Panc1 (cell line): ENCODE measurements around the gene UMAD1. TPM values are rescaled to one million over a fixed set of nuclear protein-coding genes. Genes with fewer than 3 reads are reported as not detected.

Source experiments
- ATAC-seq: fragments of 200-7000 bp; cut with Tn5 transposase; 2 replicates; pipeline ENCODE4 v1.9.1; 2020; ENCODE audit warnings: mild to moderate bottlenecking, moderate library complexity
- BruUV-seq: library from RNA; stranded (reverse); fragments of 400-500 nt; replicated peaks from 2 replicates; lab custom pipeline; 2021; lab: Mats Ljungman, UMichigan
- CTCF ChIA-PET: fragments of 300-600 bp; sonication (Branson Sonifier 250); formaldehyde crosslinking; loops from one replicate; lab custom pipeline; 2022; ENCODE audit warnings: antibody characterized with exemption; lab: Charles Lee
- POLR2A ChIA-PET: fragments of 300-600 bp; sonication (Branson Sonifier 250); formaldehyde crosslinking; loops from one replicate; lab custom pipeline; 2022; ENCODE audit warnings: antibody characterized with exemption; lab: Charles Lee
- DNase-seq: peaks from one replicate; pipeline ENCODE4 v3.0.0-alpha.2; 2010; ENCODE audit warnings: low read depth, low spot score
- H3K27ac ChIP-seq: 2 replicates; pipeline ENCODE4 v1.5.1; 2011; ENCODE audit warnings: mild to moderate bottlenecking, low read length, inconsistent platforms
- H3K27me3 ChIP-seq: fragments of 200-500 bp; sonication (Bioruptor generic); 2 replicates; pipeline ENCODE4 v1.6.0; 2014; ENCODE audit warnings: low read length, inconsistent platforms; ENCODE audit not compliant: control insufficient read depth, insufficient read depth
- H3K36me3 ChIP-seq: fragments of 200-500 bp; sonication (Bioruptor generic); 2 replicates; pipeline ENCODE4 v1.5.1; 2014; ENCODE audit warnings: inconsistent platforms, mild to moderate bottlenecking, low read length, moderate library complexity; ENCODE audit not compliant: control insufficient read depth, insufficient read depth
- H3K4me1 ChIP-seq: 2 replicates; pipeline ENCODE4 v1.5.1; 2011; ENCODE audit warnings: inconsistent platforms, mild to moderate bottlenecking, low read length, moderate library complexity; ENCODE audit not compliant: control insufficient read depth, insufficient read depth
- H3K4me3 ChIP-seq, 2 experiments: 2 replicates each; pipeline ENCODE4 v1.5.1; 2011 to 2012; ENCODE audit warnings: low read depth in 2 of 2, low read length in 2 of 2, mild to moderate bottlenecking in 2 of 2, inconsistent platforms in 1 of 2, moderate library complexity in 1 of 2
- H3K9me3 ChIP-seq: fragments of 200-500 bp; sonication (Bioruptor generic); 2 replicates; pipeline ENCODE4 v1.5.1; 2014; ENCODE audit warnings: low read depth, mild to moderate bottlenecking, inconsistent platforms, low read length, moderate library complexity; ENCODE audit not compliant: control insufficient read depth, insufficient read depth
- POLR2AphosphoS5 ChIP-seq: IDR thresholded peaks from 2 replicates; pipeline ENCODE4 v1.6.1; 2012; ENCODE audit warnings: mild to moderate bottlenecking, low read depth, low read length, moderate library complexity
- SIN3A ChIP-seq: IDR thresholded peaks from 2 replicates; pipeline ENCODE4 v1.6.1; 2012; ENCODE audit warnings: low read depth, mild to moderate bottlenecking, low read length, moderate library complexity, borderline replicate concordance; ENCODE audit not compliant: insufficient read depth
- TCF7L2 ChIP-seq: IDR thresholded peaks from 2 replicates; pipeline ENCODE4 v1.6.1; 2011; ENCODE audit warnings: mild to moderate bottlenecking, low read depth, low read length, inconsistent platforms
- in situ Hi-C: cut with HindIII; loops from 2 replicates; pipeline ENCODE4 v1.10.0; 2016; ENCODE audit warnings: low sequenced_read_pairs, low pct_unique_long_range_greater_than_20kb
- intact Hi-C: fragments of 100-400 bp; cut with micrococcal nuclease; formaldehyde crosslinking; loops from one replicate; pipeline ENCODE4 v1.10.0; 2022; ENCODE audit not compliant: unreplicated experiment
- total RNA-seq: library from RNA; stranded (reverse); gene quantifications from one replicate; pipeline ENCODE4 v1.2.1, GENCODE V29; 2021; ENCODE audit not compliant: unreplicated experiment
- TF ChIP-seq, protein P1 (sequence below): fragments of 450-650 bp; IDR thresholded peaks from 2 replicates; pipeline ENCODE4 v1.5.1; 2017; ENCODE audit warnings: mild to moderate bottlenecking
- TF ChIP-seq, protein P2 (sequence below), 2 experiments: IDR thresholded peaks; 2 replicates each; pipeline ENCODE4 v1.6.1; 2011 to 2012; ENCODE audit warnings: low read depth in 2 of 2, control low read depth in 1 of 2, low read length in 1 of 2, mild to moderate bottlenecking in 1 of 2, moderate library complexity in 1 of 2; ENCODE audit not compliant: insufficient read depth in 1 of 2

The UMAD1 gene
- total RNA-seq, 1 experiment from 2014 or later, result 19.9 TPM

DNA sequence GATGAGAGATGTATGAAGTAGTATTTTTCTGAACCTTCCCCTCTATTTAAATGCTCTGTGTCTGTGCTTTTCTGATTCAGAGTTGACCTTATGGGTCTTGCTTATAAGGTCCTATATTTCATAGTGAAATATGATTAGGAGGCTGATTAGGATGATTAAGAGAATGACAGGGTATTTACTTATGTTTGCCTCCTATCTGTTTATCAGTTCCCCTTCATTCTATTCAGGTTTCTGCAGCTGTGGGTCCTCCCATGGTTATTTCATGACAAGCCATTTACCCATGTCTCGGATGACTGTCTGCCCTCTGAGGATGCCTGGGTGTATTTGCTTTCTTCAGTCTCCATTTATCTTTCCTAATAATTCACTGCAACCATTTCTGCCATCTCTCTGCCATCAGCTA lies 61.0 kb downstream of the UMAD1 start:
- no peaks in the 10 kb centered on the region for H3K36me3 ChIP-seq
- ChIA-PET POLR2A (no interaction called here), CTCF (no interaction called here)
- TF ChIP-seq, protein P1, sequence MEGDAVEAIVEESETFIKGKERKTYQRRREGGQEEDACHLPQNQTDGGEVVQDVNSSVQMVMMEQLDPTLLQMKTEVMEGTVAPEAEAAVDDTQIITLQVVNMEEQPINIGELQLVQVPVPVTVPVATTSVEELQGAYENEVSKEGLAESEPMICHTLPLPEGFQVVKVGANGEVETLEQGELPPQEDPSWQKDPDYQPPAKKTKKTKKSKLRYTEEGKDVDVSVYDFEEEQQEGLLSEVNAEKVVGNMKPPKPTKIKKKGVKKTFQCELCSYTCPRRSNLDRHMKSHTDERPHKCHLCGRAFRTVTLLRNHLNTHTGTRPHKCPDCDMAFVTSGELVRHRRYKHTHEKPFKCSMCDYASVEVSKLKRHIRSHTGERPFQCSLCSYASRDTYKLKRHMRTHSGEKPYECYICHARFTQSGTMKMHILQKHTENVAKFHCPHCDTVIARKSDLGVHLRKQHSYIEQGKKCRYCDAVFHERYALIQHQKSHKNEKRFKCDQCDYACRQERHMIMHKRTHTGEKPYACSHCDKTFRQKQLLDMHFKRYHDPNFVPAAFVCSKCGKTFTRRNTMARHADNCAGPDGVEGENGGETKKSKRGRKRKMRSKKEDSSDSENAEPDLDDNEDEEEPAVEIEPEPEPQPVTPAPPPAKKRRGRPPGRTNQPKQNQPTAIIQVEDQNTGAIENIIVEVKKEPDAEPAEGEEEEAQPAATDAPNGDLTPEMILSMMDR, result no peak
- TF ChIP-seq SIN3A (no peak), TCF7L2 (no peak), POLR2AphosphoS5 (no peak)
- TF ChIP-seq, protein P2, sequence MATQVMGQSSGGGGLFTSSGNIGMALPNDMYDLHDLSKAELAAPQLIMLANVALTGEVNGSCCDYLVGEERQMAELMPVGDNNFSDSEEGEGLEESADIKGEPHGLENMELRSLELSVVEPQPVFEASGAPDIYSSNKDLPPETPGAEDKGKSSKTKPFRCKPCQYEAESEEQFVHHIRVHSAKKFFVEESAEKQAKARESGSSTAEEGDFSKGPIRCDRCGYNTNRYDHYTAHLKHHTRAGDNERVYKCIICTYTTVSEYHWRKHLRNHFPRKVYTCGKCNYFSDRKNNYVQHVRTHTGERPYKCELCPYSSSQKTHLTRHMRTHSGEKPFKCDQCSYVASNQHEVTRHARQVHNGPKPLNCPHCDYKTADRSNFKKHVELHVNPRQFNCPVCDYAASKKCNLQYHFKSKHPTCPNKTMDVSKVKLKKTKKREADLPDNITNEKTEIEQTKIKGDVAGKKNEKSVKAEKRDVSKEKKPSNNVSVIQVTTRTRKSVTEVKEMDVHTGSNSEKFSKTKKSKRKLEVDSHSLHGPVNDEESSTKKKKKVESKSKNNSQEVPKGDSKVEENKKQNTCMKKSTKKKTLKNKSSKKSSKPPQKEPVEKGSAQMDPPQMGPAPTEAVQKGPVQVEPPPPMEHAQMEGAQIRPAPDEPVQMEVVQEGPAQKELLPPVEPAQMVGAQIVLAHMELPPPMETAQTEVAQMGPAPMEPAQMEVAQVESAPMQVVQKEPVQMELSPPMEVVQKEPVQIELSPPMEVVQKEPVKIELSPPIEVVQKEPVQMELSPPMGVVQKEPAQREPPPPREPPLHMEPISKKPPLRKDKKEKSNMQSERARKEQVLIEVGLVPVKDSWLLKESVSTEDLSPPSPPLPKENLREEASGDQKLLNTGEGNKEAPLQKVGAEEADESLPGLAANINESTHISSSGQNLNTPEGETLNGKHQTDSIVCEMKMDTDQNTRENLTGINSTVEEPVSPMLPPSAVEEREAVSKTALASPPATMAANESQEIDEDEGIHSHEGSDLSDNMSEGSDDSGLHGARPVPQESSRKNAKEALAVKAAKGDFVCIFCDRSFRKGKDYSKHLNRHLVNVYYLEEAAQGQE (IDR thresholded peaks at IDR 0.05; ENCODE audit: insufficient read depth in 1 of 2, low read depth in 2 of 2, low read length in 1 of 2), result no peak
- H3K27me3 ChIP-seq, result no peaks in the 10 kb centered on the region
- H3K27ac ChIP-seq, result no peak overlapping the region
- intact Hi-C loops (no loop called here), in situ Hi-C loops (no loop called here)
- no peak for ATAC-seq
- BruUV-seq, result no TSS peak
- H3K4me1 ChIP-seq, result peaks cover 6% of the 10 kb centered on the region; the same call in 1 of the 2 replicates
- DNase-seq, result no peak
- H3K4me3 ChIP-seq, result no peak overlapping the region
- no peaks in the 10 kb centered on the region for H3K9me3 ChIP-seq

DNA sequence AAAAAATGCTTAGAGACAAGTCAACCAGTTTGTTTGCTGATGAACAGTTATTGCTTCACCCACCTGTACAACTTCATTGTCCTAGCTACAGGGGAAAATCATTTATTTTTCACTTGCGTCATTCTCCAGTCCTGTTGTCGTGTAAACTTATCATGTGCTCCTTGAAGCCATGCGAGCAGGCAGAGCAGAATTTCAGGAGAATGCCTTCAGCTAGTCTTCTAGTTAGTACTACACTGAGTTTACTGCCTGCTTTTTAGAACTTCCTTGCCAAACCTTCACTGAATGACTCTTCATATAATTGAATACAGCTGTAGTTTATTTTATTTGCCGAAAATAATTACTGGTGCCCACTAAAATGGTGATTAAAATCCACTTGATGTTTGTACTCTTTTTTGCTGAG lies 62.3 kb downstream of the UMAD1 start:
- in situ Hi-C loops (no loop called here), intact Hi-C loops (no loop called here)
- Histone ChIP-seq H3K36me3 (no peaks in the 10 kb centered on the region), H3K27ac (no peak overlapping the region), H3K4me3 (no peak overlapping the region), H3K4me1 (no peaks in the 10 kb centered on the region), H3K27me3 (no peaks in the 10 kb centered on the region), H3K9me3 (no peaks in the 10 kb centered on the region)
- no TSS peak for BruUV-seq
- CTCF ChIA-PET, result interaction anchor here (0.7 kb wide), 1 partner anchor 757 kb away, joined by 3 read pairs; no protein-coding TSS in a partner anchor
- POLR2A ChIA-PET, result interaction anchor here (0.6 kb wide), 1 partner anchor 10 kb away, joined by 3 read pairs; no protein-coding TSS in a partner anchor
- no peak for TF ChIP-seq TCF7L2
- TF ChIP-seq, protein P1, result no peak
- TF ChIP-seq, protein P2 (IDR thresholded peaks at IDR 0.05; ENCODE audit: insufficient read depth in 1 of 2, low read depth in 2 of 2, low read length in 1 of 2), result no peak
- no peak for TF ChIP-seq SIN3A
- no peak for TF ChIP-seq POLR2AphosphoS5
- ATAC-seq (no peak), DNase-seq (no peak)
